HepG2 (cell line): ENCODE results near the gene TPRX1. TPM values are rescaled to one million over a fixed set of nuclear protein-coding genes. Genes with fewer than 3 reads are reported as not detected.
"Not testable (repeated sequence)": the region's sequence is repeated elsewhere in the genome, so short reads cannot be mapped to it uniquely, and the experiment has no call there.

Source experiments
- ATAC-seq: fragments of 200-7000 bp; cut with Tn5 transposase; 3 replicates; pipeline ENCODE4 v1.9.1; 2020; ENCODE audit warnings: mild to moderate bottlenecking, moderate library complexity
- BruUV-seq: library from RNA; stranded (reverse); fragments of 400-500 nt; replicated peaks from 2 replicates; lab custom pipeline; 2021; lab: Mats Ljungman, UMichigan
- CTCF ChIA-PET: fragments of 300-600 bp; formaldehyde crosslinking; extraction: SDS; loops from one replicate; lab custom pipeline; 2021; ENCODE audit warnings: low total read pairs, inconsistent platforms, low intra/inter-chr PET ratio; lab: Yijun Ruan, JAX
- POLR2A ChIA-PET: fragments of 350-600 bp; sonication (Branson Sonifier 250); formaldehyde crosslinking; loops from one replicate; lab custom pipeline; 2020; ENCODE audit warnings: antibody characterized with exemption, inconsistent platforms; lab: Yijun Ruan, JAX
- DNase-seq: peaks from one replicate; pipeline ENCODE4 v3.0.0-alpha.2; 2015; ENCODE audit warnings: low spot score
- FAIRE-seq: peaks from 3 replicates; lab custom pipeline; 2011; peaks lifted over from hg19 to GRCh38; lab: Jason Lieb, UNC
- H2AFZ ChIP-seq: one replicate; pipeline ENCODE4 v1.6.1; 2011; ENCODE audit warnings: low read length, inconsistent platforms
- H3K27ac ChIP-seq: fragments of 300-600 bp; 3 replicates; pipeline ENCODE4 v1.8.0; 2011; ENCODE audit warnings: mixed run types, mild to moderate bottlenecking, mixed read lengths, low read length, inconsistent platforms; ENCODE audit not compliant: insufficient read depth; ENCODE audit errors: extremely low read length
- H3K27me3 ChIP-seq, 2 experiments: fragments of 200-600 bp in 1 of 2; 2 replicates in 1 of 2; 3 replicates in 1 of 2; pipeline versions ENCODE4 v1.6.0 to v1.8.0; 2011; ENCODE audit warnings: low read length in 2 of 2, mild to moderate bottlenecking in 2 of 2, moderate library complexity in 2 of 2, inconsistent platforms in 1 of 2; ENCODE audit not compliant: insufficient read depth in 2 of 2, control insufficient read depth in 1 of 2
- H3K36me3 ChIP-seq, 2 experiments: fragments of 200-600 bp in 1 of 2; replicated peaks in 1 of 2; 2 replicates in 1 of 2; 3 replicates in 1 of 2; pipeline versions ENCODE4 v1.5.1 to v1.8.0; 2011; ENCODE audit warnings: low read length in 2 of 2, inconsistent platforms in 1 of 2; ENCODE audit not compliant: insufficient read depth in 2 of 2, control insufficient read depth in 1 of 2
- H3K4me1 ChIP-seq: 2 replicates; pipeline ENCODE4 v1.5.1; 2012; ENCODE audit warnings: low read length, inconsistent platforms; ENCODE audit not compliant: insufficient read depth
- H3K4me2 ChIP-seq: 2 replicates; pipeline ENCODE4 v1.6.0; 2011; ENCODE audit warnings: low read depth, low read length, inconsistent platforms
- H3K4me3 ChIP-seq, 3 experiments: fragments of 200-600 bp in 1 of 3; sonication (generic), shearing (Covaris generic) in 1 of 3; replicated peaks in 1 of 3; 2 replicates each; pipeline ENCODE4 v1.5.1; 2011 to 2016; ENCODE audit warnings: low read length in 3 of 3, inconsistent platforms in 2 of 3, low read depth in 2 of 3, mild to moderate bottlenecking in 2 of 3, control low read depth in 1 of 3, mixed read lengths in 1 of 3; ENCODE audit not compliant: insufficient read depth in 1 of 3
- H3K79me2 ChIP-seq: one replicate; pipeline ENCODE4 v1.6.1; 2011; ENCODE audit warnings: low read length, inconsistent platforms; ENCODE audit not compliant: insufficient read depth
- H3K9ac ChIP-seq: 2 replicates; pipeline ENCODE4 v1.6.0; 2011; ENCODE audit warnings: mild to moderate bottlenecking, low read depth, low read length, inconsistent platforms; ENCODE audit not compliant: insufficient read depth
- H3K9me3 ChIP-seq: 2 replicates; pipeline ENCODE4 v1.5.1; 2012; ENCODE audit warnings: mild to moderate bottlenecking, low read length
- H4K20me1 ChIP-seq: 2 replicates; pipeline ENCODE4 v1.6.0; 2011; ENCODE audit warnings: inconsistent platforms, mild to moderate bottlenecking, low read length, moderate library complexity; ENCODE audit not compliant: insufficient read depth
- CHD2 ChIP-seq: IDR thresholded peaks from 2 replicates; pipeline ENCODE4 v1.6.1; 2011; ENCODE audit warnings: low read depth, low read length, improper control_type of control experiment
- DR1 ChIP-seq: sonication (generic); formaldehyde crosslinking; IDR thresholded peaks from 2 replicates; pipeline ENCODE4 v1.8.0; 2021; ENCODE audit warnings: mild to moderate bottlenecking, missing genetic modification reagents, inconsistent platforms
- GTF3A ChIP-seq: sonication (generic); formaldehyde crosslinking; conservative IDR thresholded peaks from 2 replicates; pipeline ENCODE4 v1.4.0; 2020; ENCODE audit warnings: mild to moderate bottlenecking, missing genetic modification reagents
- JDP2 ChIP-seq: sonication (generic); formaldehyde crosslinking; IDR thresholded peaks from 2 replicates; pipeline ENCODE4 v1.8.1; 2022; ENCODE audit warnings: missing genetic modification reagents, borderline replicate concordance
- MLXIP ChIP-seq: sonication (generic); formaldehyde crosslinking; IDR thresholded peaks from 2 replicates; pipeline ENCODE4 v1.9.0; 2021; ENCODE audit warnings: missing genetic modification reagents, borderline replicate concordance
- NR2F6 ChIP-seq, 2 experiments: IDR thresholded peaks; 2 replicates each; pipeline ENCODE4 v1.6.1; 2016; ENCODE audit warnings: antibody characterized with exemption in 1 of 2, mild to moderate bottlenecking in 1 of 2
- PAX8 ChIP-seq: sonication (generic); formaldehyde crosslinking; IDR thresholded peaks from 2 replicates; pipeline ENCODE4 v1.8.0; 2022; ENCODE audit warnings: mild to moderate bottlenecking, missing genetic modification reagents, borderline replicate concordance
- RELA ChIP-seq: sonication (generic); formaldehyde crosslinking; IDR thresholded peaks from 2 replicates; pipeline ENCODE4 v1.4.0; 2020; ENCODE audit warnings: missing genetic modification reagents
- STAT5B ChIP-seq: sonication (generic); formaldehyde crosslinking; IDR thresholded peaks from 2 replicates; pipeline ENCODE4 v1.4.0; 2020; ENCODE audit warnings: missing genetic modification reagents
- TCF7 ChIP-seq: sonication (generic); IDR thresholded peaks from 2 replicates; pipeline ENCODE4 v1.6.1; 2016; ENCODE audit warnings: antibody characterized with exemption, low read depth
- ZBTB44 ChIP-seq: sonication (generic); formaldehyde crosslinking; IDR thresholded peaks from 2 replicates; pipeline ENCODE4 v1.4.0; 2020; ENCODE audit warnings: missing genetic modification reagents
- ZNF549 ChIP-seq: sonication (generic); formaldehyde crosslinking; IDR thresholded peaks from 2 replicates; pipeline ENCODE4 v1.5.0; 2020; ENCODE audit warnings: missing genetic modification reagents
- ZNF644 ChIP-seq: IDR thresholded peaks from 2 replicates; pipeline ENCODE4 v1.6.1; 2016; ENCODE audit warnings: low read depth
- ZNF674 ChIP-seq: sonication (generic); formaldehyde crosslinking; IDR thresholded peaks from 2 replicates; pipeline ENCODE4 v1.5.0; 2020; ENCODE audit warnings: low read depth, mild to moderate bottlenecking, missing genetic modification reagents
- ZNF879 ChIP-seq: sonication (generic); formaldehyde crosslinking; IDR thresholded peaks from 2 replicates; pipeline ENCODE4 v1.8.1; 2023; ENCODE audit warnings: missing genetic modification reagents
- ZSCAN25 ChIP-seq: sonication (generic); formaldehyde crosslinking; IDR thresholded peaks from 2 replicates; pipeline ENCODE4 v1.8.0; 2022; ENCODE audit warnings: mild to moderate bottlenecking, missing genetic modification reagents
- WGBS: methylation state at CpG from one replicate; pipeline ENCODE4 v1.1.6; 2017; ENCODE audit warnings: low lambda C conversion rate; 5-methylcytosine and 5-hydroxymethylcytosine counted together
- in situ Hi-C: cut with HindIII; loops from 2 replicates; pipeline ENCODE4 v1.10.0; 2017; ENCODE audit warnings: low pct_unique_long_range_greater_than_20kb; ENCODE audit not compliant: extremely low pct_ligation_motif_present
- intact Hi-C: fragments of 100-400 bp; cut with micrococcal nuclease; formaldehyde crosslinking; loops from one replicate; pipeline ENCODE4 v1.10.0; 2022; ENCODE audit not compliant: unreplicated experiment
- polyA plus RNA-seq, 8 experiments: library from polyadenylated mRNA; depleted of rRNA in 3 of 8; stranded (reverse) in 7 of 8; unstranded in 1 of 8; fragments of >200 nt; fragmentation: Illumina TruSeq in 4 of 8; extraction: Trizol in 4 of 8; gene quantifications; 2 replicates each; pipeline versions ENCODE4 v1.2.1 to v1.2.3, GENCODE V29; 2011 to 2016; ENCODE audit warnings: low read depth in 4 of 8, missing spikeins in 1 of 8, mixed read lengths in 1 of 8; ENCODE audit not compliant: insufficient read depth in 1 of 8
- total RNA-seq, 5 experiments: library from RNA; depleted of rRNA; stranded (reverse); fragments of >200 nt; fragmentation: Illumina TruSeq; extraction: Trizol; gene quantifications; 2 replicates each; pipeline ENCODE4 v1.2.3, GENCODE V29; 2016; ENCODE audit warnings: low read depth in 1 of 5

The TPRX1 gene
- total and polyA plus RNA-seq, 2 of the 13 experiments (the other 11 are each of a cell fraction or from before 2014, with no cell fraction given): not detected

GRCh38 chr19:47805313-47805712 is 962 bp upstream of the TPRX1 start:
- TF ChIP-seq JDP2 (no peak), TCF7 (no peak), MLXIP (CRISPR knock-in tag) (no peak), ZNF674 (CRISPR knock-in tag) (no peak), PAX8 (CRISPR knock-in tag) (no peak), DR1 (no peak), ZNF549 (CRISPR knock-in tag) (no peak), ZNF644 (CRISPR knock-in tag) (no peak), ZBTB44 (no peak), CHD2 (no peak), ZNF879 (CRISPR knock-in tag) (no peak), RELA (no peak), GTF3A (CRISPR knock-in tag) (no peak), NR2F6 (IDR thresholded peaks at IDR 0.05) (no peak), NR2F6 (CRISPR knock-in tag; IDR thresholded peaks at IDR 0.05) (no peak), ZSCAN25 (CRISPR knock-in tag) (no peak), STAT5B (CRISPR knock-in tag) (no peak)
- TF ChIP-seq, all 625 proteins: peak for 0
- in situ Hi-C loops: no loop called here

GRCh38 chr19:47803671-47804070 is 680 bp downstream of the TPRX1 start:
- ATAC-seq, H3K9me3 ChIP-seq, H3K4me3 ChIP-seq, H3K27me3 ChIP-seq, in situ Hi-C loops, H3K4me2 ChIP-seq, H3K36me3 ChIP-seq, H3K4me1 ChIP-seq, DNase-seq, H3K27ac ChIP-seq, BruUV-seq, H3K79me2 ChIP-seq, intact Hi-C loops, H4K20me1 ChIP-seq, H2AFZ ChIP-seq, POLR2A ChIA-PET, FAIRE-seq, H3K9ac ChIP-seq, CTCF ChIA-PET: not testable (repeated sequence)
- no CpG with 5 or more reads among the region's 12 CpGs for WGBS

More at GRCh38 chr19:47805313-47805712, 962 bp upstream of the TPRX1 start:
- no TSS peak for BruUV-seq
- H3K4me2 ChIP-seq: no peak overlapping the region
- no peaks in the 10 kb centered on the region for H3K9me3 ChIP-seq
- ChIA-PET CTCF (no interaction called here), POLR2A (no interaction called here)
- no peak overlapping the region for H3K9ac ChIP-seq
- H3K27ac ChIP-seq: no peak overlapping the region
- WGBS: 21% methylated on average over 9 of the region's 10 CpGs
- no peak for DNase-seq
- FAIRE-seq: no peak
- ATAC-seq: no peak
- H3K27me3 ChIP-seq: no peaks in the 10 kb centered on the region; a peak in 1 of 5 replicates
- H3K4me3 ChIP-seq: no peak overlapping the region
- intact Hi-C loops: no loop called here
- no peaks in the 10 kb centered on the region for H3K79me2 ChIP-seq
- no peaks in the 10 kb centered on the region for H3K4me1 ChIP-seq
- no peak overlapping the region for H2AFZ ChIP-seq
- H4K20me1 ChIP-seq: no peaks in the 10 kb centered on the region
- H3K36me3 ChIP-seq: no peaks in the 10 kb centered on the region
